ENCODE measurements around the gene ATP2B3. TPM values are rescaled to one million over a fixed set of nuclear protein-coding genes. Genes with fewer than 3 reads are reported as not detected.

The ATP2B3 gene
- polyA plus RNA-seq, 3 donors: 0.01 TPM; not detected in 2

- H3K4me3 ChIP-seq (replicated peaks in 1 of 3; ENCODE audit: low read depth in 2 of 3, low read length in 3 of 3): no peak overlapping the region
- H3K9me3 ChIP-seq (replicated peaks in 1 of 2; ENCODE audit: control insufficient read depth in 1 of 2, insufficient read depth in 1 of 2, low read length in 2 of 2): no peaks in the 10 kb centered on the region
- Mint-ChIP-seq H3K27me3 (ENCODE audit: low read depth in 3 of 3) (peaks cover 2 to 26% (median 9%) of the 10 kb centered on the region in 3 donors), H3K4me1 (no peaks in the 10 kb centered on the region), H3K4me3 (no peak overlapping the region), H3K27ac (no peak overlapping the region), H3K9me3 (no peaks in the 10 kb centered on the region), H3K36me3 (no peaks in the 10 kb centered on the region)
- TF ChIP-seq CTCF (IDR thresholded peaks at IDR 0.05): no peak
- no CpG with 5 or more reads among the region's 15 CpGs for WGBS (ENCODE audit: insufficient coverage)
- DNase-seq: no peak
- no peaks in the 10 kb centered on the region for H3K4me1 ChIP-seq (ENCODE audit: control insufficient read depth in 1 of 2, insufficient read depth in 2 of 2, low read length in 2 of 2)
- no peak overlapping the region for H3K4me2 ChIP-seq (replicated peaks; ENCODE audit: extremely low read depth, low read length, poor library complexity, severe bottlenecking)
- no peaks in the 10 kb centered on the region for H4K20me1 ChIP-seq (ENCODE audit: insufficient read depth, low read length)
- no peak overlapping the region for H3K27ac ChIP-seq (ENCODE audit: low read depth in 1 of 2, low read length in 2 of 2)
- H3K79me2 ChIP-seq (ENCODE audit: insufficient read depth, low read length): no peaks in the 10 kb centered on the region
- intact Hi-C loops (cut with micrococcal nuclease): no loop called here
- no peaks in the 10 kb centered on the region for H3K36me3 ChIP-seq (replicated peaks in 1 of 2; ENCODE audit: control insufficient read depth in 1 of 2, insufficient read depth in 2 of 2, low read length in 2 of 2)
- no peak overlapping the region for H2AFZ ChIP-seq (ENCODE audit: insufficient read depth, low read depth, low read length, poor library complexity, severe bottlenecking)
- no peaks in the 10 kb centered on the region for H3K27me3 ChIP-seq (ENCODE audit: control insufficient read depth in 2 of 2, insufficient read depth in 2 of 2, low read length in 2 of 2)
- no peak overlapping the region for H3K9ac ChIP-seq (ENCODE audit: insufficient read depth, low read length, poor library complexity, severe bottlenecking)
These were observed 9.8 kb downstream of the ATP2B3 start for GRCh38 chrX:153527208-153527607.

GRCh38 chrX:153530411-153531129 is 13.1 kb downstream of the ATP2B3 start:
- H3K79me2 ChIP-seq (ENCODE audit: insufficient read depth, low read length): no peaks in the 10 kb centered on the region
- no peaks in the 10 kb centered on the region for H3K27me3 ChIP-seq (ENCODE audit: control insufficient read depth in 2 of 2, insufficient read depth in 2 of 2, low read length in 2 of 2)
- no peak for TF ChIP-seq CTCF (IDR thresholded peaks at IDR 0.05)
- intact Hi-C loops (cut with micrococcal nuclease): no loop called here
- no peak for DNase-seq
- WGBS (ENCODE audit: insufficient coverage): 92% methylated on average over 7 of the region's 20 CpGs
- H3K27ac ChIP-seq (ENCODE audit: low read depth in 1 of 2, low read length in 2 of 2): no peak overlapping the region
- H3K36me3 Mint-ChIP-seq: no peaks in the 10 kb centered on the region
- peaks cover 4 to 30% (median 5%) of the 10 kb centered on the region in 3 donors for H3K27me3 Mint-ChIP-seq (ENCODE audit: low read depth in 3 of 3)
- H3K9me3 ChIP-seq (replicated peaks in 1 of 2; ENCODE audit: control insufficient read depth in 1 of 2, insufficient read depth in 1 of 2, low read length in 2 of 2): no peaks in the 10 kb centered on the region
- H4K20me1 ChIP-seq (ENCODE audit: insufficient read depth, low read length): no peaks in the 10 kb centered on the region
- H3K9ac ChIP-seq (ENCODE audit: insufficient read depth, low read length, poor library complexity, severe bottlenecking): no peak overlapping the region
- no peaks in the 10 kb centered on the region for H3K36me3 ChIP-seq (replicated peaks in 1 of 2; ENCODE audit: control insufficient read depth in 1 of 2, insufficient read depth in 2 of 2, low read length in 2 of 2)
- H3K4me1 ChIP-seq (ENCODE audit: control insufficient read depth in 1 of 2, insufficient read depth in 2 of 2, low read length in 2 of 2): no peaks in the 10 kb centered on the region
- no peak overlapping the region for H2AFZ ChIP-seq (ENCODE audit: insufficient read depth, low read depth, low read length, poor library complexity, severe bottlenecking)
- H3K4me2 ChIP-seq (replicated peaks; ENCODE audit: extremely low read depth, low read length, poor library complexity, severe bottlenecking): no peak overlapping the region
- no peak overlapping the region for H3K4me3 Mint-ChIP-seq
- H3K27ac Mint-ChIP-seq: no peak overlapping the region
- no peaks in the 10 kb centered on the region for H3K4me1 Mint-ChIP-seq
- no peaks in the 10 kb centered on the region for H3K9me3 Mint-ChIP-seq
- no peak overlapping the region for H3K4me3 ChIP-seq (replicated peaks in 1 of 3; ENCODE audit: low read depth in 2 of 3, low read length in 3 of 3)

All from CD14-positive monocyte (primary cell).